GM12878 (cell line): Measurements from ENCODE around the gene TPPP3. TPM values are rescaled to one million over a fixed set of nuclear protein-coding genes. Genes with fewer than 3 reads are reported as not detected.

Experiments used
- ATAC-seq: fragments of 200-7000 bp; cut with Tn5 transposase; 3 replicates; pipeline ENCODE4 v1.9.1; 2020; ENCODE audit warnings: mild to moderate bottlenecking, moderate library complexity
- BruUV-seq: library from RNA; stranded (reverse); fragments of 400-500 nt; replicated peaks from 2 replicates; lab custom pipeline; 2021; lab: Mats Ljungman, UMichigan
- CTCF ChIA-PET: fragments of 300-600 bp; sonication (Branson Sonifier 250); formaldehyde crosslinking; extraction: SDS; loops from one replicate; lab custom pipeline; 2021; ENCODE audit warnings: inconsistent platforms; lab: Yijun Ruan, JAX
- POLR2A ChIA-PET: fragments of 350-600 bp; formaldehyde crosslinking; extraction: SDS; loops from one replicate; lab custom pipeline; 2021; ENCODE audit warnings: inconsistent platforms; lab: Charles Lee
- RAD21 ChIA-PET: fragments of 300-600 bp; sonication (Branson Sonifier 250); formaldehyde crosslinking; loops from one replicate; lab custom pipeline; 2023; ENCODE audit warnings: antibody characterized with exemption; ENCODE audit not compliant: unreplicated experiment; lab: Charles Lee
- SMC1A ChIA-PET: fragments of 300-600 bp; sonication (Branson Sonifier 250); formaldehyde crosslinking; loops from one replicate; lab custom pipeline; 2023; ENCODE audit not compliant: unreplicated experiment, uncharacterized antibody; lab: Charles Lee
- DNase-seq: peaks from one replicate; pipeline ENCODE4 v3.0.0-alpha.2; 2011; ENCODE audit warnings: low read depth, low spot score
- FAIRE-seq: peaks from 3 replicates; lab custom pipeline; 2011; peaks lifted over from hg19 to GRCh38; lab: Jason Lieb, UNC
- H2AFZ ChIP-seq: 2 replicates; pipeline ENCODE4 v1.6.0; 2011; ENCODE audit warnings: low read depth, low read length, control low read depth; ENCODE audit not compliant: control insufficient read depth
- H3K27ac ChIP-seq: 2 replicates; pipeline ENCODE4 v1.5.1; 2011; ENCODE audit warnings: control low read depth; ENCODE audit not compliant: control insufficient read depth, insufficient read depth
- H3K27me3 ChIP-seq, 2 experiments: replicated peaks in 1 of 2; 2 replicates each; pipeline versions ENCODE4 v1.6.0 to v1.6.1; 2011; ENCODE audit warnings: low read length in 1 of 2; ENCODE audit not compliant: control insufficient read depth in 2 of 2, insufficient read depth in 2 of 2
- H3K36me3 ChIP-seq, 2 experiments: 2 replicates each; pipeline ENCODE4 v1.5.1; 2011; ENCODE audit warnings: low read length in 1 of 2; ENCODE audit not compliant: control insufficient read depth in 2 of 2, insufficient read depth in 2 of 2
- H3K4me1 ChIP-seq: 2 replicates; pipeline ENCODE4 v1.6.1; 2011; ENCODE audit warnings: mild to moderate bottlenecking, low read length, moderate library complexity, mixed read lengths; ENCODE audit not compliant: control insufficient read depth, insufficient read depth
- H3K4me2 ChIP-seq: 2 replicates; pipeline ENCODE4 v1.6.0; 2011; ENCODE audit warnings: control low read depth; ENCODE audit not compliant: control insufficient read depth, insufficient read depth
- H3K4me3 ChIP-seq: fragments of 200-600 bp; sonication (generic); 2 replicates; pipeline ENCODE4 v1.5.1; 2016
- H3K79me2 ChIP-seq: 2 replicates; pipeline ENCODE4 v1.6.0; 2011; ENCODE audit warnings: low read length; ENCODE audit not compliant: control insufficient read depth, insufficient read depth
- H3K9ac ChIP-seq: 2 replicates; pipeline ENCODE4 v1.8.0; 2011; ENCODE audit warnings: low read length, control low read depth, mixed read lengths; ENCODE audit not compliant: control insufficient read depth, insufficient read depth
- H3K9me3 ChIP-seq: replicated peaks from 3 replicates; pipeline ENCODE4 v1.5.1; 2011; ENCODE audit warnings: mild to moderate bottlenecking, low read length; ENCODE audit not compliant: control insufficient read depth, insufficient read depth
- H4K20me1 ChIP-seq: 2 replicates; pipeline ENCODE4 v1.6.0; 2011; ENCODE audit not compliant: control insufficient read depth, insufficient read depth
- DPF2 ChIP-seq: fragments of 450-650 bp; IDR thresholded peaks from 2 replicates; pipeline ENCODE4 v1.6.1; 2017; ENCODE audit warnings: mild to moderate bottlenecking
- EP300 ChIP-seq, 2 experiments: fragments of 150-350 bp in 1 of 2; IDR thresholded peaks; 2 replicates each; pipeline ENCODE4 v1.6.1; 2011 to 2012; ENCODE audit warnings: low read depth in 2 of 2, low read length in 2 of 2, borderline replicate concordance in 1 of 2, improper control_type of control experiment in 1 of 2, inconsistent platforms in 1 of 2; ENCODE audit not compliant: control insufficient read depth in 1 of 2
- MTA3 ChIP-seq: IDR thresholded peaks from 2 replicates; pipeline ENCODE4 v1.6.1; 2012; ENCODE audit warnings: low read length, inconsistent platforms, borderline replicate concordance
- MXI1 ChIP-seq: fragments of 150-350 bp; IDR thresholded peaks from 2 replicates; pipeline ENCODE4 v1.6.1; 2011; ENCODE audit warnings: low read depth, mild to moderate bottlenecking, inconsistent platforms, low read length, improper control_type of control experiment
- NBN ChIP-seq: fragments of 450-650 bp; IDR thresholded peaks from 2 replicates; pipeline ENCODE4 v1.6.1; 2016
- SMARCA5 ChIP-seq: fragments of 450-650 bp; IDR thresholded peaks from 2 replicates; pipeline ENCODE4 v1.6.1; 2017; ENCODE audit warnings: mild to moderate bottlenecking
- SREBF1 ChIP-seq: IDR thresholded peaks from 2 replicates; pipeline ENCODE4 v1.6.1; 2012; ENCODE audit warnings: mild to moderate bottlenecking, low read length
- SUPT20H ChIP-seq: IDR thresholded peaks from 2 replicates; pipeline ENCODE4 v1.6.1; 2011; ENCODE audit warnings: low read depth, mild to moderate bottlenecking, low read length, moderate library complexity, borderline replicate concordance; ENCODE audit not compliant: control insufficient read depth
- WGBS: methylation state at CpG from one replicate; pipeline ENCODE4 v1.1.6; 2016; ENCODE audit warnings: low lambda C conversion rate; ENCODE audit not compliant: insufficient replicate concordance, insufficient coverage; ENCODE audit errors: missing lambda C conversion rate; 5-methylcytosine and 5-hydroxymethylcytosine counted together
- in situ Hi-C: fragments of 300-500 bp; cut with MboI; formaldehyde crosslinking; loops from 9 replicates; pipeline ENCODE4 v1.14.3; 2018; ENCODE audit warnings: mixed read lengths
- intact Hi-C: fragments of 100-400 bp; cut with micrococcal nuclease; formaldehyde crosslinking; loops from one replicate; pipeline ENCODE4 v1.14.2; 2022; ENCODE audit not compliant: unreplicated experiment
- polyA plus RNA-seq, 11 experiments: library from polyadenylated mRNA; depleted of rRNA in 4 of 11; unstranded in 6 of 11; stranded (reverse) in 5 of 11; fragments of >200 nt; fragmentation: Nextera tagmentation in 4 of 11; fragmentation: Illumina TruSeq in 1 of 11; extraction: Ambion mirVana in 4 of 11; extraction: Trizol in 1 of 11; gene quantifications; 1 replicate in 1 of 11; 2 replicates in 10 of 11; pipeline versions ENCODE4 v1.2.1 to v1.2.3, GENCODE V29; 2011 to 2016; ENCODE audit warnings: inconsistent platforms in 2 of 11, missing spikeins in 2 of 11, low read depth in 1 of 11
- total RNA-seq, 4 experiments: library from RNA; depleted of rRNA in 3 of 4; stranded (reverse); fragments of >200 nt in 3 of 4; fragmentation: Illumina TruSeq in 1 of 4; extraction: Trizol in 1 of 4; gene quantifications; 2 replicates each; pipeline versions ENCODE4 v1.2.1 to v1.2.3, GENCODE V29; 2013 to 2021
- TF ChIP-seq, protein P1 (sequence below): IDR thresholded peaks from 2 replicates; pipeline ENCODE4 v1.6.1; 2011; ENCODE audit warnings: borderline replicate concordance, low read depth, mild to moderate bottlenecking, moderate library complexity, mixed read lengths, low read length; ENCODE audit not compliant: insufficient read depth; ENCODE audit errors: extremely low read length
- TF ChIP-seq, protein P2 (sequence below): IDR thresholded peaks from 2 replicates; pipeline ENCODE4 v1.6.1; 2012; ENCODE audit warnings: low read depth, low read length, improper control_type of control experiment

TPPP3 gene
- total and polyA plus RNA-seq, 10 of the 15 experiments (the other 5 are each of a cell fraction or from before 2014, with no cell fraction given): 0.14 TPM; not detected in 9

DNA sequence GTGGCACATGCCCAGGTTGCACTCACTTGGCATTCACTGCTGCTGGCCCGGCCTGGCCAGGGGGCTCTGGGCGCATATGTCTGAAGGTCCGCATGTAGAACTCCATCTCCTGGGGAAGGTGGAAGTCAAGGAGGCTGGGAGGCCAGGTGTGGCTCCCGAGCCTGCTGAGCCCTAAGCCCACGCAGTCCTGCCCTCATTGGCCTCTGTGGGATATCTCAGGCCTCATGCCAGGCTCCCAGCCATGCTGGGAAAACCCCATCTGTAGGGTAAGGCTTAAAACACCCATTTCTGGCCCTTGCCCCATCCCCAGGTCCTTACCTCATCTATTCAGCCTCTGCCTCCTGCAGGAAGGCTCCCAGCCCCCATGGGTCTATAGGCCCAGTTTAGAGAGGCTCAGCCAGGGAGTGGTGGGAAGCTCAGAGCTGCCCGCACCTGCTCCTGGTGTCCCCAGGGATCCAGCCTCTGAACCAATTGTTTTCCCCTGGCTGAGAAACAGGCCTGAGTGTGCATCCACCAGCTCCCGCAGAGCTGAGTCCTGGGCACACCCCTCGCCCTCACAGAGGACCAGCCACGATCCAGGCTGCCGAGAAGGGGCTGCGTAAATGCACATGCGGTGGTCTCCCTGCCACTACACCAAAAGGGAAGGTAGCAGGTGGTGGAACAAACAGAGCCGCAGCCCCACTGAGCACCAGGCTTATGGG is 2.3 kb upstream of the TPPP3 start:
- SMC1A ChIA-PET: no interaction called here
- Histone ChIP-seq H3K4me1 (no peaks in the 10 kb centered on the region), H3K9me3 (no peaks in the 10 kb centered on the region), H3K36me3 (no peaks in the 10 kb centered on the region), H2AFZ (no peak overlapping the region), H3K4me2 (no peak overlapping the region), H4K20me1 (no peaks in the 10 kb centered on the region), H3K79me2 (no peaks in the 10 kb centered on the region), H3K9ac (no peak overlapping the region), H3K27me3 (peaks cover 6 to 17% of the 10 kb centered on the region in 2 experiments), H3K4me3 (no peak overlapping the region), H3K27ac (no peak overlapping the region)
- RAD21 ChIA-PET: no interaction called here
- no TSS peak for BruUV-seq
- in situ Hi-C loops: no loop called here
- TF ChIP-seq DPF2: no peak
- WGBS: 53% methylated on average over 13 of the region's 13 CpGs
- ATAC-seq (0 out of 3 replicates have a peak, but pooled peaks have one; percentile 5), DNase-seq (no peak), FAIRE-seq (no peak)
- intact Hi-C loops: loop anchor here (5.0 kb wide), 1 partner anchor 118 kb away; the partner anchor contains the start of gene PLEKHG4
- CTCF ChIA-PET: no interaction called here
- POLR2A ChIA-PET: no interaction called here

DNA sequence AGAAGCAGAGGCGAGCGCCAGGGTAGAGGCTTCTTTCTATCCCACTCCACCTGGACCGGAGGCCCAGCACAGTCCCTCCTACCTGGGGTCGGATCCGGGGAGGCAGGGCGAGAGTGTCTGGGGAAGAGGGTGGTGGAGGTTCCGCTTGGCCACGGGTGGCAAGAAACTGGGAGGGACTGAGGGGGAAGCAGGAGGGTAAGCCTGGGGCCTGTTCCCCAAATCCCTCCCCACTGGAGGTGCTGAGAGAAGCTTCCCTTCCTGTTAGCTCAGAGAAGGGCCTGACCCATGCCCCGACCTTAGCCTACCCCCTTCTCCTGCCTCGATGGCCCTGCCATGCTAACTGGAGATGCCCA is 1.8 kb upstream of the TPPP3 start:
- H3K4me3 ChIP-seq: no peak overlapping the region
- 50% methylated on average over 10 of the region's 10 CpGs for WGBS
- H3K79me2 ChIP-seq: no peaks in the 10 kb centered on the region
- no peaks in the 10 kb centered on the region for H3K4me1 ChIP-seq
- no peak for DNase-seq
- ATAC-seq: no peak
- ChIA-PET CTCF (no interaction called here), SMC1A (no interaction called here), RAD21 (no interaction called here), POLR2A (no interaction called here)
- no TSS peak for BruUV-seq
- no peak overlapping the region for H3K9ac ChIP-seq
- H3K27ac ChIP-seq: no peak overlapping the region
- no peak overlapping the region for H3K4me2 ChIP-seq
- H3K9me3 ChIP-seq: no peaks in the 10 kb centered on the region
- no peak for FAIRE-seq
- H3K36me3 ChIP-seq: no peaks in the 10 kb centered on the region
- H2AFZ ChIP-seq: no peak overlapping the region
- in situ Hi-C loops: no loop called here
- H3K27me3 ChIP-seq: peaks cover 6 to 17% of the 10 kb centered on the region in 2 experiments
- intact Hi-C loops: loop anchor here (5.0 kb wide), 1 partner anchor 118 kb away; the partner anchor contains the start of gene PLEKHG4
- no peaks in the 10 kb centered on the region for H4K20me1 ChIP-seq
- TF ChIP-seq MXI1 (no peak), EP300 (IDR thresholded peaks at IDR 0.05; ENCODE audit: borderline replicate concordance in 1 of 2, control insufficient read depth in 1 of 2, low read depth in 2 of 2, low read length in 2 of 2) (no peak), SMARCA5 (no peak), NBN (no peak), MTA3 (no peak), SREBF1 (no peak), SUPT20H (no peak)
- TF ChIP-seq, protein P1, sequence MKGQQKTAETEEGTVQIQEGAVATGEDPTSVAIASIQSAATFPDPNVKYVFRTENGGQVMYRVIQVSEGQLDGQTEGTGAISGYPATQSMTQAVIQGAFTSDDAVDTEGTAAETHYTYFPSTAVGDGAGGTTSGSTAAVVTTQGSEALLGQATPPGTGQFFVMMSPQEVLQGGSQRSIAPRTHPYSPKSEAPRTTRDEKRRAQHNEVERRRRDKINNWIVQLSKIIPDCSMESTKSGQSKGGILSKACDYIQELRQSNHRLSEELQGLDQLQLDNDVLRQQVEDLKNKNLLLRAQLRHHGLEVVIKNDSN: no peak
- TF ChIP-seq, protein P2, sequence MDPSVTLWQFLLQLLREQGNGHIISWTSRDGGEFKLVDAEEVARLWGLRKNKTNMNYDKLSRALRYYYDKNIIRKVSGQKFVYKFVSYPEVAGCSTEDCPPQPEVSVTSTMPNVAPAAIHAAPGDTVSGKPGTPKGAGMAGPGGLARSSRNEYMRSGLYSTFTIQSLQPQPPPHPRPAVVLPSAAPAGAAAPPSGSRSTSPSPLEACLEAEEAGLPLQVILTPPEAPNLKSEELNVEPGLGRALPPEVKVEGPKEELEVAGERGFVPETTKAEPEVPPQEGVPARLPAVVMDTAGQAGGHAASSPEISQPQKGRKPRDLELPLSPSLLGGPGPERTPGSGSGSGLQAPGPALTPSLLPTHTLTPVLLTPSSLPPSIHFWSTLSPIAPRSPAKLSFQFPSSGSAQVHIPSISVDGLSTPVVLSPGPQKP: no peak
